SK-N-DZ (cell line): Measurements from ENCODE around the gene KCNN2. TPM values are rescaled to one million over a fixed set of nuclear protein-coding genes. Genes with fewer than 3 reads are reported as not detected.

Source experiments
- DNase-seq: peaks from one replicate; pipeline ENCODE4 v3.0.0-alpha.2; 2015; ENCODE audit warnings: low spot score
- polyA plus RNA-seq, 2 experiments: library from polyadenylated mRNA; depleted of rRNA; stranded (reverse); fragments of >200 nt; gene quantifications; 2 replicates each; pipeline ENCODE4 v1.2.3, GENCODE V29; 2014

KCNN2 gene
- polyA plus RNA-seq (2014; cell fraction: cytosol; rRNA removed) = 7.4 and 7.5 TPM in 2 replicates
- 8.3 and 8.8 TPM in 2 replicates for polyA plus RNA-seq (2014; cell fraction: nucleus; rRNA removed)

DNA sequence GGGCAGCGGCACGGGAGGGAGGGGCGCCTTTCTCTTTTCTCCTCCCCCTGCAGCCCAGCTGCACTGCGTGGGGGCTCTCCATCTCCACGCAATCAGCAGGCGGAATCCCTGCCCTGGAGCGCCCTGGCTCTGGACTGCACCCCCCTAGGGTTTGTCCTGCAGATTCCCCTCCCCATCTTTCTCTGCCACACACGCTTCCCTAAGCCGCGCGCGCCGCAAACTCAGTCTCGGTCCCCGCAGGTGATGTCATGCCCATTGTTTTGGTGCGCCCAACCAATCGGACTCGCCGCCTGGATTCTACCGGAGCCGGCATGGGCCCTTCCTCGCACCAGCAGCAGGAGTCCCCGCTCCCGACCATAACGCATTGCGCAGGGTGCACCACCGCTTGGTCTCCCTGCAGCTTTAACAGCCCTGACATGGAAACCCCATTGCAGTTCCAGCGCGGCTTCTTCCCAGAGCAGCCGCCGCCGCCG is at the start of gene KCNN2:
Gene KCNN2, plus strand, starts transcription at position 347 of the 473 bp plus-strand sequence. Its CDS starts 70 bp downstream, at position 417.
- peak; percentile 96 for DNase-seq

DNA sequence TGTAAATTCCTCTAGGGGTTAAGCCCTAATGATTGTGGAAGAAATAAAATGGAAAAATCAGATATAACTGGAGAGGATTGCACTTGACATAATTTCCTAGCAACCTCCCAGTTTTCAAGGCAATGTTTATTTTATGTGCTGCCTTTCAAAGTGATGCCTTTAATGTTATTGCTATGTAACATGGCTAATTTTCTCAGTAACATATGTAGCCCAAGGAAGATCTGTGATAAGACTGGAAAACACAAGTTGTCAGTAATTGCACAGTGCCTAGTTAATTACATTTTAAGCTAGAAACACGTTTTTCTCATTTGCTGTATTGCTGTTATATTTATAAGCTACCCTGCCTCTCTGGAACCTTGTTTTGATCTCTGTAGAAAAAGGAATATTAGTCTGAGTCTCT is 49.2 kb upstream of the KCNN2 start:
- no peak for DNase-seq

DNA sequence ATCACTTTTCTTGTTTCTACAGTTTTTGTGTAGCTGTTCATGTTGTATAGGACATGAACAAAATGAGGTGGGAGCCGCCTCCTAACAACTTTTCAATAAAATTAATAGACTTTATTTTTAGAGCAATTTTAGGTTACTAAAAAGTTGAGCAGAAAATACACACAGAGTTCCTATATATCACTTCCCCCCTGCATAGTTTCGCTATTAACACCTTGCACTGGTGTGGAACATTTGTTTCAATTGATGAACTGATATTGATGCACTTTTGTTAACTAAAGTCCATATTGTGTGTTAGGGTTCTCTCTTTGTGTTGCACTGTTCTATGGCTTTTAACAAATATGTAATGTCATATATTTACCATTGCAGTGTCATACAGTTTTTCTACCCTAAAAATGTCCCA is 47.8 kb upstream of the KCNN2 start:
- no peak for DNase-seq

DNA sequence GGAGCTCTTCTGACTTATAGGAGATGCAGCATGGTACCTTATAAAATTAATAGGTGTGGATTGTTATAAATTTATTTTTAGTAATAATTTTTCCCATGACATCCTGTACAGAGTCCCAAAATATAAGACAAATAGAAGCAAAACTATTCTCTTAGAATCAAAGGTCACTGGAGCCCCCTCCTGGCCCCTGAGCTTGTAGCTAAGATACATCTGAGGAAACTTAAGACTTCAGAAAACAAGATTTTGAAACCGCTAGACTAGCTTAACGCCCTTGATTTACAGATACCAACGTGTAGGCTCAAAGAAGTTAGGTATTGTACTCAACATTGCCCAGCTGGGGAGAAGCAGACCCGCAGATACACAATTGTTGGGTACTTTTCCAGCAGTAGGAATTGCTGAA is 45.7 kb upstream of the KCNN2 start:
- no peak for DNase-seq

DNA sequence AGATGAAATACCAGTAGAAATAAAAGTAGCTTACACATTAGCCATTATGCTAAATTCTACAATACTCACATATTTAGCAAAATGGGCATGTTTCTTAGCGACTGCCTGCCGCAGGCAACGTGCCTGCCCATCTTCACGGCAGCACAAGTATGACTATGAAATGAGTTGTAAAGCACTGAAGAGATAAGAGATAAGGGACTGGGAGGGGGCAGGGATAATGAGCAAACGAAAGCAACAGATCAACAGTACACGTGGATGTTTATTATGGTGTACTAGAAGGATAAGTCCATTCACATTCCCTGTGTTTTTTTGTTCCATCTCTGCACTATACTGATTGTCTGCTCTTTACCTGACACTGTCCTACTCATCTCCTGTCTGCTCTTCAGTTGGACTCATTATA is 44.1 kb upstream of the KCNN2 start:
- peak; percentile 49 for DNase-seq

DNA sequence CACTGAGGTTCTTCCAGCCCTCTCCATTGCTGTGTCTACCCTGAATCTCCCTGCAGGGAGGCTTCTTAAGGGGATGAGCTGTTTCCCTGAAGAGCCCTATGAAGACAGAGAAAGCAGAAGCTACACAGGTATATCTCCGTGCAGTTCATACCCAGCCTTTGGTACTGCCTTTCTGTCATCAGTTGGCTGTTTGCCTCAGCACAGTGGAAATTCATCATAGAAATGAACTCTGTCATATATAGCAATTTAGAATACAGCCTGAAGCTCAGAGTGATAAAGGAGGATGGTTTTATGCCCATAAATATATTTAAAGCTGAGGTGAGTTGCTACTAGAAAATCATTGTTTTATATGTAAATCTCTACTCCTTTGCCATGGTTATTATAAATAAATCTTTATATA is 42.6 kb upstream of the KCNN2 start:
- no peak for DNase-seq

DNA sequence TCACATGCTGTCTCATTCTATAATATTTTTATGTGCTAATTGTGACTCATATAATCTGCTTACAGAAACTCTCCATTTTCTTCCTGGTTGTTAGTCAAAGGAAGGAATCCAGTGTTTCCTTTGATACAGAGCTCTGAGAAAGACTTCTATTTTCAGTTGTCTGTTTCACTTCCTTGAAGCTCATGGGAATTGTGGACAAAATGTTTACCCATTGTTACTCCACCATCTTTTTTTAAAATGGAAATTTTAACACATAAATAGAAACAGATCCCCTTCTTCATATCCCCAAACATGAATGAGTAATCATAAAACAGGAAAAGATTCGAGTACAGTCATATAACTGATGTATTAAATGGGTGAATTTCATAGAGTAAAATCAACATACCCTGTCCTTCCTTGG is 42.0 kb upstream of the KCNN2 start:
- no peak for DNase-seq

DNA sequence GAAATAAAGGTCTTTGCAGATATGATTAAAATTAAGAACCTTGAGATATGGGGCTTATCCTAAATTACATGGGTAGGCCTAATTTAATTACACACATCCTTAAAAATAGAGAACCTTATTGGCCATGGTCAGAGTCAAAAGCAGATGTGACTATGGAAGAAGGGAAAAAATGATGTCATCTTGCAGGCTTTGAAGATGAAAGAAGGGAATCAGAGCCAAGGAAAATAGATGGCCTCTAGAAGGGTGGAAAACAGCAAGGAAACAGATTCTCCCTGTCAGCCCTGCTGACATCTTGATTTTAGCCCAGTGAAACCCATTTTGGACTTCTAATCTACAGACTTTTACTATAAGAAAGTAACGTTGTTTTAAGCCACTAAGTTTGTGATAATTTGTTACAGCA is 37.6 kb upstream of the KCNN2 start:
- DNase-seq = no peak

DNA sequence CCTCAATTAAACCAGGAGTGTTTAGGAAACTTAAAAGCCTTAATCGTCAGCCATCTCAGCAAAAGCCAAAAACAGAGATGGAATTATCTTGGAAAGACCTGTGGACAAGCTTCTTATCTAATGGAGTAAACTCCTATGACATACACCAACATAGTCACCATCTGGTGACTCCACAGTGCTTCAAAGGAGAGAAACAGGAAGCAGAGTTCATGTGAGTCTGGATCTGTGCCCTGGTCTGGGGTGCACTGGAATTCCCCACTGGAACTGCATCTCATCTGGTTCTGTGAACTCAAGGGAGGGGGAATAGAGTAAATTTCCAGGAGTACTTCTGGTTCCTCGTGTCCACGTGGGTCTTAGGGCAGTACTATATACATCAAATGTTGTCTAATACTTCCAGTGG is 36.3 kb upstream of the KCNN2 start:
- no peak for DNase-seq

DNA sequence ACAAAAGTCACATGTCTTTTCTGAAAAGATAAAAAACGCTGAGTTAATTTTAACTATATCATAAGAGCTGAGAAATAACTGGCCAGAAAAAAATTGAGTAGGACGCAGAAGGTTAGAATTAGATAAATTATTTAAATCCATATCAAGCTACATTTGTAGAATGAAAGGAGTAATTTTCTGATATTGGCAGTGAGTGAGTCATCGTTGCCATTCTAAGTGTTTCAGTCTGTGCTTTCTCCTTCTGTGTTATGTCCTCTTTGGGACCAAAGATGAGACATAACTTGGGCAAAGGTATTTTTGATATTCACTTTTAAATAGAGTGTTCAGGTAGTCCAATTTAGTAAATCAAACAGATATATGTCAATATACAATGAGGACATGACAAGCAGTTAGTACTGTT is 34.4 kb upstream of the KCNN2 start:
- no peak for DNase-seq

DNA sequence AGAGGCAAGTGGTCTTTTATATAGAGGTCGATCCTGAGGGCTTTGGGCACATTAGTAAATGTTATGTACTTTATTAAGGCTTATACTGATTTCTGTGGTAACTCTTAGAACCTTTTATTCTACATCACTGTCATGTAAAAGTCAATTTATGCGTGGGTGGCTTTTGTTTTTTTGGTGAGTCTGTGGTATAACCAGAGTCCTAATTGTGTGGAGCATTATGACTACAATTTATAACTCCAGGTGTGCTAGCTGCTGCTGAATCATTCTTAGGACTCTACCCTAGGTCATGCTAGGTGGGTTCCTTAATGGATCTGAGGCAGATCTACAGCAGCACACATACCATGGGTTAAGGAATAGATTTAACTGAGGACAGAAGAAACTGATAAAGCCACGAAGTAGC is 33.9 kb upstream of the KCNN2 start:
- DNase-seq = no peak

DNA sequence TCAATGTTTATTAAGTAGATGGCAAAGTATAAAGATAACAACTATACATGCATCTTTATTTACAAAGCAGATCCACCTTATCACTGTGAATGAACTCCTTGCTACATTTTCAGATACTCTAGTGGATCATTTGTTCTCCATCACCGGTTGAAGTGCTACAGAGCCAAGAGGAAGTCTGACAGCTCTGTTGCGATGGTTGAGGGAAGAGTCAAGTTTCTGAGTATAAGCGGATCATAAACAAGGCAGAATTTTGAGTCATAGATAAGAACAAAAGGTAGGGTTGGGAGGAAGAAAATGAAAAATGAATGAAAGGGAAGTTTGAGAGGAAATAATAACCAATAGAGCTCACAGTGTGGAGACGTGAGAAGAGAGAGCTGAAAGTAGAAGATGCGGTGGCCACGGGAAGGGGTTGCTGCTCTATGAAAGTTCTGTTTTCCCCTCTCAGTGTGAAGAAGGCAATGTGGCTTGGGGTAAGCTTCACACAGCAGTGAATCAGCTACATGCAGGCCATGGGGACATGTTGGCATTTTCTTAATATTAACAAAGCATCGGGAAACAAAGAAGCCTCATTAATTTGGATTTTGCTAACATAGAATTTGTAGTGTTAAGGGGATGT is 30.8 kb upstream of the KCNN2 start:
- DNase-seq = no peak

DNA sequence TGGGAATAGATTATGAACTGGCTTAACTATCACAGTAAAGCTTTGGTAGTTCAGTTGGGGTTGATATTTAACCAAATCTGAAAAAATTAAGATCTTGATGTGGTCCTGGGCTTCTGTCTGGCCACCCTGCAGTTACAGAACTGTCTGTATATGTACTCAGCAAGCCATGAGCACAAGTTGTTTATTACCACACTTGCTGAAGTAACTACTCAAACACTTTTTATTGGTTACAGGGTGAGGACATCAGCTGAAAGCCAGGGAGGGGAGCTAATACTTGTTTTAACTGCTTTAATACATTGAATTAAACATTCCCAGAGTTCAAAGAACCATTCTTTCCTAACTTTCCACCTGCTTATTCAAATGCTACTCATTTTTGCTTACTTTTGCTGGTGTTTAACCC is 29.4 kb upstream of the KCNN2 start:
- DNase-seq = no peak

DNA sequence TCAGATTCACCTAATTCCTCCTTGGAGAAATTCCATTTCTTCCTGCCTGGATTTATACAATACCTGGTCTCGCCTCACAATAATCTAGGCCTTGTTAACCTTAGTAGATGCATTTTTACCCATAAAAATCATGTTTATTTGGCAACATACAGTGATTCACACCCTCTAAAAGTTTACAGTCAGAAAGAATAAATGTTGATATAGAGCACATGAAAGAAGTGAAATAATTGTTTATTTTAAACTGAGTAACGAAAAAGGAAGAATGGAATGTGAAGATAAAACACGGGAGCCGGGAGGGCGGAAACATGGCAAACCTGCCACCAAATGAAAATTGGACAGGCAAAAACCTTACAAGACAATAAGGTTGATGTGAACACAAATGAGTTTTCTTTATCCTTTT is 28.9 kb upstream of the KCNN2 start:
- DNase-seq = no peak

DNA sequence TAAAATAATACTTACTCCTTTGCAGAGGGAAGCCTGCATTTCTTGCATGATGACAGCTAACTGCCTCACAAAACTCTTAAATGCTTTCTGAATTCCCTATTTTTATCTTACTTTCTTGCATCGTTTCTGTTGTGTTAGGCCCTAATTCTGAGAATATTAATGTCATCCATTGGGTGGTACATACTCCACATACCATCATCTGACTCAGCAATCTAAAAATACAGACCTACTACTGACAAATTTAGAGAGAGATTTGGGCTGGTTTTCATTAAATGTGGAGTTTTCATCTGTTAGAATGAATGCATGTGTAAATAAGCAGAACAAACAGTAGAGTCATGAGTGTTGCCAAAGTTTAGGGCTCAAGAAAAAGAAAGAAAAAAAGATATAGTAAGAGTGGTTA is 26.5 kb upstream of the KCNN2 start:
- DNase-seq = no peak

DNA sequence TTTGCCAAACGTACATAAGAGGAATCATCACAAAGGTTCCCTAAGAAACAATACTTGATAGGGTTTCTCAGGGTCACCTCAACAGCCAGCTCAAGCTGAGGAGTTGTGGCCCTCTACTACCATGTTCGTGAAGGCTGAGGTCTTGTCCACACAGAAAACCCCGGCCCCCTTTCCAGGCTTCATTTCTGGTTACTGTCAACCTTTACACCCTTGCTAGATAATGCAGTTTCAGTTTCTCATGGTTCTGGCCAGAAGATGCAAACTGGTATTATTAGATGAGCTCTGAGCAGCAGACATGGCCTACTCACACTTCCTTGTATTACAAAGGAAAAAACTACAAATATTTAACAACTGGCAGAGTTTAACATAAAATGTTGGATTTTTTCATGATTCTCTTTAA is 22.8 kb upstream of the KCNN2 start:
- no peak for DNase-seq

DNA sequence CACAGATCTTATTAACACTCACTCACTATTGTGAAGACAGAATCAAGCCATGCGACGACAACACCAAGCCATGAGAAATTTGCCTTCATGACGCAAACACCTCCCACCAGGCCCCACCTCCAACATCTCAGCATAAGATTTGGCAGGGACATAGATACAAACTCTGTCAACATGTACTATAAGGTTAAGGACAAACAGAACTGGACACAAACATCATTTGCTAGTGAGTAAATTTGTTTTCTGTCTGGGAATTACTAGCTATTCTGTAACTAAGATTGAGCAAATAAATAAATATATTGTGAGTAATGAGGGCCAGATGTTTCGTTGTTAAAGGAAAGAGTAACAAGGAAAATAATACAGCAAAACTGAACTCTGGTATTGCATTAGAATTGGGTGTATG is 15.7 kb upstream of the KCNN2 start:
- no peak for DNase-seq

DNA sequence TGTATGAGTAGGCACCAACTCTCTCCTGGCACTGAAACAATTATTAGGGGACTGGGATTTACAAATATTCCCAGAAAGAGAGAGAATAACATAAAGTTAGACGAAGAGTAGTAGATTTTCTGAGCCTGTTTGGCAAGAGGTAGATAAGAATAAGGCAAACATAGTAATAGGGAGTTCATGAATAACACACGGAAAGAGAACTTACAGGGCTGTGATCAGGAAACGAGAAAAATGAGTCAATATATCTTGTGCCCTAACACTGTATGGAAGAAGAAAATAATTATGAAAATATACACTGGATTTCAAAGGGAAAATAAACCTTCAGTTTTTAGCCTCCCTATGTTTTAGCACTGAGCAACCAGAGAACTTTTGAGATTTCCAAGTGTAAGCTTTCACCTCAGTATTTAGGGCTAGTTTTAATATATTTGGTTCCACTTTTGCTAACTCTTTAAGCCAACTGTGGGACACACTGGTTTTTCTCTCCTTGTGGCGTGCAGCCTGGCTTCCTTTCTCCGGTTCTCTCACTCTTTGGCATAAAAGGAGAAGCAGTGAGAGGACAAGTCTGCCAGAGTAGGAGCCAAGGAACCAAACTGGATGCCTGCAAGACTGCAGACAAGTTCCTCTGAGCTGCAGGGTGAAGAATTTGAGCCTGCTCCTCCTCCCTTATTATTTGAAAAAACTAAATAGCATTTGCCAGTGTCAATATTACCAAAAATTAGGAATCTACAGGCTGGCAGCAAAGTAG is 6.6 kb upstream of the KCNN2 start:
- no peak for DNase-seq

DNA sequence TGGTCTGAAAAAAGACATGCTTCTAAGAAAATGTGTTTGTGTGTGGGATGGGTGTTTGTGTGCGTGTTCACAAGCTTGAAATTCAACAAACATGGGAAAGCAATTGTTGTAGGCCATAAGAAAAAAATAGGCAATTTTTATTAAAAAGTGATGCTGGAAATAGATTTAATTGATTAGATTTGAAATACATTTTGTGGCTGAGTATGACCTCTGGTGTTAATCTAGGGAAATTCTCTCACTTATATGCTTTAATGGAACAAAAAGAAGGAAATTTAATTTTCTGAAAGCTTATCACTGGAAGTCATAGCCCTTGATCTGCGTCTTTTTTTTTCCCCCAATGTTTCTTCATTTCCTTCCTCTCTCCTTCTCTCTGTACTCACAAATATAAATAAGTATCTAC is 3.5 kb upstream of the KCNN2 start:
- DNase-seq = peak; percentile 16

DNA sequence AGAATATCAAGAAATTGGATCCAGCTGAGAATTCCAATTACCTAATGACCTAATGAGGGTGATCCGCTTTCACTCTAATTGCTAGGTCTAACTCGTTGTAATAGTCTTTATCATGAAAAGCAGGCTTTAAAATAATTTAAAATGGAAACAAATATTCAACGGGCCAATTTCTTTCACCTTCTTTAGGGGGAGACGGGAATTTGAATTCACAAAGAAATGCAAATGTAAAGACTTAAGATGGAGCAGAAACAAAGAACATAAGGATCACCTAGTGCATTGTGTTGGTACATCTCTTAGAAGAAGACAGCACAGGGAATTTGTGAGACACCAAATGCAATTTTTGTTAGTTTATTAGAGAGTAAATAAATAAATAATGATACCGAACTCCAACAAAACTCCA is 1.5 kb upstream of the KCNN2 start:
- no peak for DNase-seq

DNA sequence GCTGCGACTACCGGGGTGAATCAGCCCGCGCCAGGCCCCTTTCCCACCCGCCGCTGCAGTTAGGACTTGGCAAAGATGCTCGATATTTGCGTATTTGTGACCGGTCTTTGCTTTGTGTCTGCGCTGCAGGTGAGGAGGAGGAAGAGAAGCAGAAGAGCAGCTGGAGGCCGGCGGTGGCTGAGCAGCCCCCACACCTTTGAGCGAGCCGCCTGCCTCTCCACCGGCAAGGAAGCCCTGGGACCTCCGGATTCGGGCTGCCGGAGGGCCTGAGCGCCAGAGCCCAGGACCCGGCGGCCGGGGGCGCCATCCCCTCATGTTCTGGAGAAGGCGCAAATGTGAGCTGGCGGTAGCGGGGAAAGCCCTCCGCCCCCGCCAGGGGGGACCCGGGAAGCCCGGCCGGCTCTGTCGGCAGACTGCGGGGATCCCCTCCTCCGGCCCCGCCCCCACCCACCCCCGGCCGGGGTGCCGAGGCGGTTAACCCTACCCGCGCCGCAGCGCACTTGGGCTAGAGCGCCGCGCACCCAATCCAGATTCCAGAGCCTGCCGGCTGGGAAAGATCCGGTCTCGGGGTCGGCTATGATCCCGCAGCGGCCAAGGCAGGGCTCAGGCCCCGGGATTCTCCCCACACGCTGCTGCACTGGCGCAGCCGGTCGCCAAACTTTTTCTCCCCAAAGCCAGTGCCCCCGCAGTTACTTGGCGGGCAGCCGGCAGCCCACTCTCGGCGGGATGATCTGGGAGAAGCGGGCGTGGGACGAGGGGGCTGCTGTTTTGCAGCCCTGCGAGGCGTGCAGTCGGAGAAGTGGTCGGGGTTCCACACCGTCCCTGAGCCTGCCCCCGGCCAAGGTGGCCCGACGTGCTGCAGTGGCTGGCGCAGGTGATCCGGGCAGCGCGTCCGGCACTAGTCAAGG is 800 bp upstream of the KCNN2 start:
- peak; percentile 88 for DNase-seq
